SK-N-SH treated with all-trans-retinoic acid at 6 μM for 48 hours (cell line): Measurements from ENCODE around the gene OR51T1.

Source experiments
- ATAC-seq: fragments of 200-7000 bp; cut with Tn5 transposase; 3 replicates; pipeline ENCODE4 v1.9.1; 2020; ENCODE audit warnings: mild to moderate bottlenecking, moderate library complexity
- ARNTL ChIP-seq: fragments of 450-650 bp; formaldehyde crosslinking; IDR thresholded peaks from 2 replicates; pipeline ENCODE4 v1.5.0; 2020; ENCODE audit warnings: low read depth, mild to moderate bottlenecking, moderate library complexity, borderline replicate concordance
- CSDC2 ChIP-seq: fragments of 250-450 bp; sonication (Bioruptor Pico); IDR thresholded peaks from 2 replicates; pipeline ENCODE4 v1.5.0; 2020; ENCODE audit warnings: mild to moderate bottlenecking, moderate library complexity
- ESRRG ChIP-seq: fragments of 250-450 bp; sonication (Bioruptor Pico); IDR thresholded peaks from 2 replicates; pipeline ENCODE4 v1.6.1; 2021; ENCODE audit warnings: mild to moderate bottlenecking
- GLIS3 ChIP-seq: fragments of 250-450 bp; sonication (Bioruptor Pico); IDR thresholded peaks from 2 replicates; pipeline ENCODE4 v1.5.0; 2020; ENCODE audit warnings: mild to moderate bottlenecking, moderate library complexity
- ISL1 ChIP-seq: fragments of 250-450 bp; sonication (Bioruptor Pico); IDR thresholded peaks from 2 replicates; pipeline ENCODE4 v2.1.2; 2022; ENCODE audit warnings: mild to moderate bottlenecking, moderate library complexity
- OSR1 ChIP-seq: fragments of 250-450 bp; sonication (Bioruptor Pico); IDR thresholded peaks from 2 replicates; pipeline ENCODE4 v1.8.0; 2022; ENCODE audit warnings: moderate library complexity, mild to moderate bottlenecking, inconsistent platforms
- PPARA ChIP-seq: fragments of 250-450 bp; sonication (Bioruptor Pico); IDR thresholded peaks from 2 replicates; pipeline ENCODE4 v1.5.0; 2020; ENCODE audit warnings: mild to moderate bottlenecking, borderline replicate concordance
- RARB ChIP-seq: fragments of 250-450 bp; sonication (Bioruptor Pico); IDR thresholded peaks from 2 replicates; pipeline ENCODE4 v1.8.0; 2021; ENCODE audit warnings: mild to moderate bottlenecking, moderate library complexity
- SNAI2 ChIP-seq: fragments of 250-450 bp; sonication (Bioruptor Pico); IDR thresholded peaks from 2 replicates; pipeline ENCODE4 v1.5.0; 2020; ENCODE audit warnings: mild to moderate bottlenecking, moderate library complexity
- TCF4 ChIP-seq: fragments of 250-450 bp; sonication (Bioruptor Pico); IDR thresholded peaks from 2 replicates; pipeline ENCODE4 v1.8.0; 2021; ENCODE audit warnings: mild to moderate bottlenecking, moderate library complexity, borderline replicate concordance
- TOX ChIP-seq: fragments of 250-450 bp; sonication (Bioruptor Pico); IDR thresholded peaks from 2 replicates; pipeline ENCODE4 v1.8.0; 2021; ENCODE audit warnings: mild to moderate bottlenecking, moderate library complexity, borderline replicate concordance
- ZC3H10 ChIP-seq: fragments of 250-450 bp; sonication (Bioruptor Pico); IDR thresholded peaks from 2 replicates; pipeline ENCODE4 v1.5.1; 2021; ENCODE audit warnings: mild to moderate bottlenecking, moderate library complexity
- ZFP3 ChIP-seq: fragments of 250-450 bp; sonication (Bioruptor Pico); IDR thresholded peaks from 2 replicates; pipeline ENCODE4 v1.5.0; 2020; ENCODE audit warnings: mild to moderate bottlenecking, moderate library complexity
- ZNF565 ChIP-seq: fragments of 450-650 bp; formaldehyde crosslinking; conservative IDR thresholded peaks from 2 replicates; pipeline ENCODE4 v1.5.0; 2020; ENCODE audit warnings: low read depth, mild to moderate bottlenecking, moderate library complexity
- ZNF70 ChIP-seq: fragments of 450-650 bp; formaldehyde crosslinking; IDR thresholded peaks from 2 replicates; pipeline ENCODE4 v1.5.0; 2020; ENCODE audit warnings: mild to moderate bottlenecking, moderate library complexity
- ZNF8 ChIP-seq: fragments of 450-650 bp; formaldehyde crosslinking; IDR thresholded peaks from 2 replicates; pipeline ENCODE4 v1.5.0; 2020; ENCODE audit warnings: mild to moderate bottlenecking, moderate library complexity
- TF ChIP-seq, protein P1 (sequence below): fragments of 250-450 bp; sonication (Bioruptor Pico); IDR thresholded peaks from 2 replicates; pipeline ENCODE4 v1.5.1; 2020; ENCODE audit warnings: low read depth, mild to moderate bottlenecking, moderate library complexity
- TF ChIP-seq, protein P2 (sequence below): fragments of 250-450 bp; sonication (Bioruptor Pico); IDR thresholded peaks from 2 replicates; pipeline ENCODE4 v1.8.0; 2021; ENCODE audit warnings: low read depth, mild to moderate bottlenecking, moderate library complexity, borderline replicate concordance
- TF ChIP-seq, protein P3 (sequence below): fragments of 250-450 bp; sonication (Bioruptor Pico); IDR thresholded peaks from 2 replicates; pipeline ENCODE4 v1.5.1; 2021; ENCODE audit warnings: mild to moderate bottlenecking, moderate library complexity
- TF ChIP-seq, protein P4 (sequence below): fragments of 250-450 bp; sonication (Bioruptor Pico); IDR thresholded peaks from 2 replicates; pipeline ENCODE4 v1.5.0; 2020; ENCODE audit warnings: mild to moderate bottlenecking, moderate library complexity
- TF ChIP-seq, protein P5 (sequence below): fragments of 250-450 bp; sonication (Bioruptor Pico); IDR thresholded peaks from 2 replicates; pipeline ENCODE4 v1.8.0; 2020; ENCODE audit warnings: mild to moderate bottlenecking, moderate library complexity, borderline replicate concordance

The OR51T1 gene

DNA sequence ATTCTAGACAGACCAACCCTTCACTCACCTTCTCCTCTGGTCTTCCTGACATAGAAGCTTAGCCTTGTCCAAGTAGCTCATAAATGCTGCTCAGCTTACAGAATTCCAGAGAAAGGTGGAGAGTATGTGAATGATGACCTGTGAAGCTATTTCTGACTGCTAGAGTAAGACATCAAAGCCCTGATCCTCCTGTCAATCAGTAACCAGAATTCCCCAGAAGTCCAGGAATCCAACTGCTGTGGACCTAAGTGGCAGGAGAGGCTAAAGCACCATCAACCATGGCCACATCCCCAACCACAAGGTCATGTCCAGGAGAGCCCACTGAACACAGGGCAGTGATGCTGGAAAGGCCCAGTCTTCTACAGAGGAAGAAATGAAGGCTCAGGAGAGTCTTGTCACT lies 34.9 kb downstream of the OR51T1 start (continued):
- TF ChIP-seq, protein P1, sequence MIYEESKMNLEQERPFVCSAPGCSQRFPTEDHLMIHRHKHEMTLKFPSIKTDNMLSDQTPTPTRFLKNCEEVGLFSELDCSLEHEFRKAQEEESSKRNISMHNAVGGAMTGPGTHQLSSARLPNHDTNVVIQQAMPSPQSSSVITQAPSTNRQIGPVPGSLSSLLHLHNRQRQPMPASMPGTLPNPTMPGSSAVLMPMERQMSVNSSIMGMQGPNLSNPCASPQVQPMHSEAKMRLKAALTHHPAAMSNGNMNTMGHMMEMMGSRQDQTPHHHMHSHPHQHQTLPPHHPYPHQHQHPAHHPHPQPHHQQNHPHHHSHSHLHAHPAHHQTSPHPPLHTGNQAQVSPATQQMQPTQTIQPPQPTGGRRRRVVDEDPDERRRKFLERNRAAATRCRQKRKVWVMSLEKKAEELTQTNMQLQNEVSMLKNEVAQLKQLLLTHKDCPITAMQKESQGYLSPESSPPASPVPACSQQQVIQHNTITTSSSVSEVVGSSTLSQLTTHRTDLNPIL (CRISPR knock-in tag) = no peak
- no peak for TF ChIP-seq PPARA (CRISPR knock-in tag)
- TF ChIP-seq ZC3H10 (CRISPR knock-in tag) = no peak
- TF ChIP-seq ZNF565 = no peak
- no peak for TF ChIP-seq ARNTL (CRISPR knock-in tag)

DNA sequence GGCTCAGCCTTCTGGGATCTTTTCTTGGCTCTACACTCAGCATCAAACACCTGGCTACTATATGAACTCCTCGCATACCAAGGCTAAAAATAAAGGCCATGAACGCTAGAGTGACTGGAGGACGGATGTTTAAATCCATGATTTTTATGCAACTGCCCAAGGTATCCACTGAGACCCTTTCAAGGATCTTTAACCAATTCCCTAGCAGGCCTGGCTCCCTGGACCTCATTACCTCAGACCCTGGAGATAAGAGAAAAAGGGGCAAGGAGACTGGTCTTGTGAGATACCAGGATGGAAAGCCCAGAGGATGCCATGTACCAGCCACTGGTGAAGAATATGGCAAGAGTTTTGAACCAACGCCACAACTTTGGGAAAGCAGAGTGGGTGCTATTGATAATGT lies 37.5 kb downstream of the OR51T1 start, which contains the start of gene OR51G2:
TSS of gene OR51G2 (minus strand) at position 101 of the 400 bp plus-strand sequence. CDS start 3,687 bp downstream, outside the sequence.
- no peak for ATAC-seq

DNA sequence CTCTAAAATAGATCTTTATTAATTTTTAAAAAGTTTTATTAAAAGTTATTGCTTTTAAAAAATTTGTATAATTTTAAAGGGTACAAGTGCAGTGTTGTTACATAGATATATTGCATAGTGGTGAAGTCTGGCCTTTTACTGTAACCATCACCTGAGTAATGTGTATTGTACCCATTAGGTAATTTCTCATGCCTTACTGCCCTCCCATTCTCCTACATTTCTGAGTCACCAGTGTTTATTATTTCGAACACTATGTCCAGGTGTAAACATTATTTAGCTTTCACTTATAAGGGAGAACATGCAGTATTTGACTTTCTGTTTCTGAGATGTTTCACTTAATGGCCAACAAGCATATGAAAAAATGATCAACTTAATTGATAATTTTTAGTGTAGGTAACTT lies 40.1 kb downstream of the OR51T1 start:
- ATAC-seq = no peak
- TF ChIP-seq, protein P2, sequence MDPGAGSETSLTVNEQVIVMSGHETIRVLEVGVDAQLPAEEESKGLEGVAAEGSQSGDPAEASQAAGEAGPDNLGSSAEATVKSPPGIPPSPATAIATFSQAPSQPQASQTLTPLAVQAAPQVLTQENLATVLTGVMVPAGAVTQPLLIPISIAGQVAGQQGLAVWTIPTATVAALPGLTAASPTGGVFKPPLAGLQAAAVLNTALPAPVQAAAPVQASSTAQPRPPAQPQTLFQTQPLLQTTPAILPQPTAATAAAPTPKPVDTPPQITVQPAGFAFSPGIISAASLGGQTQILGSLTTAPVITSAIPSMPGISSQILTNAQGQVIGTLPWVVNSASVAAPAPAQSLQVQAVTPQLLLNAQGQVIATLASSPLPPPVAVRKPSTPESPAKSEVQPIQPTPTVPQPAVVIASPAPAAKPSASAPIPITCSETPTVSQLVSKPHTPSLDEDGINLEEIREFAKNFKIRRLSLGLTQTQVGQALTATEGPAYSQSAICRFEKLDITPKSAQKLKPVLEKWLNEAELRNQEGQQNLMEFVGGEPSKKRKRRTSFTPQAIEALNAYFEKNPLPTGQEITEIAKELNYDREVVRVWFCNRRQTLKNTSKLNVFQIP (CRISPR knock-in tag) = no peak
- TF ChIP-seq ZC3H10 (CRISPR knock-in tag) = no peak
- no peak for TF ChIP-seq RARB
- TF ChIP-seq OSR1 (CRISPR knock-in tag) = no peak
- TF ChIP-seq TOX (CRISPR knock-in tag) = no peak
- no peak for TF ChIP-seq CSDC2 (CRISPR knock-in tag)
- TF ChIP-seq GLIS3 = no peak
- TF ChIP-seq, protein P3, sequence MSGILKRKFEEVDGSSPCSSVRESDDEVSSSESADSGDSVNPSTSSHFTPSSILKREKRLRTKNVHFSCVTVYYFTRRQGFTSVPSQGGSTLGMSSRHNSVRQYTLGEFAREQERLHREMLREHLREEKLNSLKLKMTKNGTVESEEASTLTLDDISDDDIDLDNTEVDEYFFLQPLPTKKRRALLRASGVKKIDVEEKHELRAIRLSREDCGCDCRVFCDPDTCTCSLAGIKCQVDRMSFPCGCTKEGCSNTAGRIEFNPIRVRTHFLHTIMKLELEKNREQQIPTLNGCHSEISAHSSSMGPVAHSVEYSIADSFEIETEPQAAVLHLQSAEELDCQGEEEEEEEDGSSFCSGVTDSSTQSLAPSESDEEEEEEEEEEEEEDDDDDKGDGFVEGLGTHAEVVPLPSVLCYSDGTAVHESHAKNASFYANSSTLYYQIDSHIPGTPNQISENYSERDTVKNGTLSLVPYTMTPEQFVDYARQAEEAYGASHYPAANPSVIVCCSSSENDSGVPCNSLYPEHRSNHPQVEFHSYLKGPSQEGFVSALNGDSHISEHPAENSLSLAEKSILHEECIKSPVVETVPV (CRISPR knock-in tag) = no peak
- TF ChIP-seq TCF4 (CRISPR knock-in tag) = no peak
- no peak for TF ChIP-seq PPARA (CRISPR knock-in tag)
- TF ChIP-seq ZNF8 = no peak
- TF ChIP-seq, protein P1 (CRISPR knock-in tag) = no peak

More for the DNA sequence above, 37.5 kb downstream of the OR51T1 start, which contains the start of gene OR51G2:
- no peak for TF ChIP-seq ESRRG (CRISPR knock-in tag)
- TF ChIP-seq PPARA (CRISPR knock-in tag) = no peak
- no peak for TF ChIP-seq ZNF565
- no peak for TF ChIP-seq ZC3H10 (CRISPR knock-in tag)
- no peak for TF ChIP-seq ZNF70 (CRISPR knock-in tag)
- no peak for TF ChIP-seq TOX (CRISPR knock-in tag)
- TF ChIP-seq, protein P1 (CRISPR knock-in tag) = no peak
- TF ChIP-seq ISL1 (CRISPR knock-in tag) = no peak
- TF ChIP-seq, protein P4, sequence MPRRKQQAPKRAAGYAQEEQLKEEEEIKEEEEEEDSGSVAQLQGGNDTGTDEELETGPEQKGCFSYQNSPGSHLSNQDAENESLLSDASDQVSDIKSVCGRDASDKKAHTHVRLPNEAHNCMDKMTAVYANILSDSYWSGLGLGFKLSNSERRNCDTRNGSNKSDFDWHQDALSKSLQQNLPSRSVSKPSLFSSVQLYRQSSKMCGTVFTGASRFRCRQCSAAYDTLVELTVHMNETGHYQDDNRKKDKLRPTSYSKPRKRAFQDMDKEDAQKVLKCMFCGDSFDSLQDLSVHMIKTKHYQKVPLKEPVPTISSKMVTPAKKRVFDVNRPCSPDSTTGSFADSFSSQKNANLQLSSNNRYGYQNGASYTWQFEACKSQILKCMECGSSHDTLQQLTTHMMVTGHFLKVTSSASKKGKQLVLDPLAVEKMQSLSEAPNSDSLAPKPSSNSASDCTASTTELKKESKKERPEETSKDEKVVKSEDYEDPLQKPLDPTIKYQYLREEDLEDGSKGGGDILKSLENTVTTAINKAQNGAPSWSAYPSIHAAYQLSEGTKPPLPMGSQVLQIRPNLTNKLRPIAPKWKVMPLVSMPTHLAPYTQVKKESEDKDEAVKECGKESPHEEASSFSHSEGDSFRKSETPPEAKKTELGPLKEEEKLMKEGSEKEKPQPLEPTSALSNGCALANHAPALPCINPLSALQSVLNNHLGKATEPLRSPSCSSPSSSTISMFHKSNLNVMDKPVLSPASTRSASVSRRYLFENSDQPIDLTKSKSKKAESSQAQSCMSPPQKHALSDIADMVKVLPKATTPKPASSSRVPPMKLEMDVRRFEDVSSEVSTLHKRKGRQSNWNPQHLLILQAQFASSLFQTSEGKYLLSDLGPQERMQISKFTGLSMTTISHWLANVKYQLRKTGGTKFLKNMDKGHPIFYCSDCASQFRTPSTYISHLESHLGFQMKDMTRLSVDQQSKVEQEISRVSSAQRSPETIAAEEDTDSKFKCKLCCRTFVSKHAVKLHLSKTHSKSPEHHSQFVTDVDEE (CRISPR knock-in tag) = no peak
- no peak for TF ChIP-seq TCF4 (CRISPR knock-in tag)
- TF ChIP-seq SNAI2 = no peak
- no peak for TF ChIP-seq RARB
- TF ChIP-seq GLIS3 = no peak
- TF ChIP-seq, protein P5, sequence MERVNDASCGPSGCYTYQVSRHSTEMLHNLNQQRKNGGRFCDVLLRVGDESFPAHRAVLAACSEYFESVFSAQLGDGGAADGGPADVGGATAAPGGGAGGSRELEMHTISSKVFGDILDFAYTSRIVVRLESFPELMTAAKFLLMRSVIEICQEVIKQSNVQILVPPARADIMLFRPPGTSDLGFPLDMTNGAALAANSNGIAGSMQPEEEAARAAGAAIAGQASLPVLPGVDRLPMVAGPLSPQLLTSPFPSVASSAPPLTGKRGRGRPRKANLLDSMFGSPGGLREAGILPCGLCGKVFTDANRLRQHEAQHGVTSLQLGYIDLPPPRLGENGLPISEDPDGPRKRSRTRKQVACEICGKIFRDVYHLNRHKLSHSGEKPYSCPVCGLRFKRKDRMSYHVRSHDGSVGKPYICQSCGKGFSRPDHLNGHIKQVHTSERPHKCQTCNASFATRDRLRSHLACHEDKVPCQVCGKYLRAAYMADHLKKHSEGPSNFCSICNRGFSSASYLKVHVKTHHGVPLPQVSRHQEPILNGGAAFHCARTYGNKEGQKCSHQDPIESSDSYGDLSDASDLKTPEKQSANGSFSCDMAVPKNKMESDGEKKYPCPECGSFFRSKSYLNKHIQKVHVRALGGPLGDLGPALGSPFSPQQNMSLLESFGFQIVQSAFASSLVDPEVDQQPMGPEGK = no peak
- no peak for TF ChIP-seq CSDC2 (CRISPR knock-in tag)
- no peak for TF ChIP-seq ZFP3 (CRISPR knock-in tag)
- TF ChIP-seq, protein P3 (CRISPR knock-in tag) = no peak
- no peak for TF ChIP-seq OSR1 (CRISPR knock-in tag)
